Measurements from ENCODE around the gene SLC16A7. TPM values are rescaled to one million over a fixed set of nuclear protein-coding genes. Genes with fewer than 3 reads are reported as not detected.

SLC16A7 gene
- total and polyA plus RNA-seq, 9 of the 15 experiments (the other 6 are each of a cell fraction or from before 2014, with no cell fraction given) = 0.18 TPM; not detected in 8

DNA sequence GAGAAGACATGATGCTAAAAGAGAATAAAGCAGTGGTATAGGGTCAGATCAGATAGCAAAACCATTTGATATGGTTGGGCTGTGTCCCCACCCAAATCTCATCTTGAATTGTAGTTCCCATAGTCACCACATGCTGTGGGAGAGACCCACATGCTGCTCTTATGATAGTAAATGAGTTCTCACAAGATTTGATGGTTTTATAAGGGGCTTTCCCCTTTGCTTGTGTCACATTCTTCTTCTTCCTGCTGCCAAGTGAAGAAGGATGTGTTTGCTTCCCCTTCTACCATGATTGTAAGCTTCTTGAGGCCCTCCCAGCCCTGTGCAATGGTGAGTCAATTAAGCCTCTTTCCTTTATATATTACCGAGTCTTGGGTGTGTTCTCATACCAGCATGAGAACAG is 49.4 kb downstream of the SLC16A7 start (continued):
- TF ChIP-seq PTRF (tag; IDR thresholded peaks at IDR 0.05) (no peak), SFPQ (IDR thresholded peaks at IDR 0.05; ENCODE audit: low read depth, low read length) (no peak)

DNA sequence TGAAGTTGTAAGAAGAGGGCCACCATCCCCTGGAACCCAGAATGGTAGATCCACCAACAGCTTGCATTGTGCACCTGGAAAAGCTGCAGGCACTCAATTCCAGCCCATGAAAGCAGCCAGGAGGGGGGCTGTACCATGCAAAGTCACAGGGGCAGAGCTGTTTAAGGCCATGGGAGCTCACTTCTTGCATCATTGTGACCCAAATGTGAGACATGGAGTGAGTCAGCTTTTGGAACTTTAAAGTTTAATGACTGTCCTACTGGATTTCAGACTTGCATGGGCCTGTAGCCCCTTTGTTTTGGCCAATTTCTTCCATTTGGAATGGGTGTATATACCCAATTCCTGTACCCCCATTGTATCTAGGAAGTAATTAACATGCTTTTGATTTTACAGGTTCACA is 50.8 kb downstream of the SLC16A7 start:
- H3K4me3 ChIP-seq = no peak overlapping the region
- no peak overlapping the region for H3K9ac ChIP-seq (ENCODE audit: insufficient read depth in 1 of 2, low read depth in 2 of 2, low read length in 2 of 2)
- in situ Hi-C loops (cut with MboI) = no loop called here
- H2AFZ ChIP-seq (ENCODE audit: low read depth, low read length) = no peak overlapping the region
- no peaks in the 10 kb centered on the region for H3K27me3 ChIP-seq (ENCODE audit: control insufficient read depth in 2 of 2, insufficient read depth in 2 of 2, low read length in 2 of 2)
- CTCF ChIA-PET (ENCODE audit: low intra/inter-chr PET ratio) = no interaction called here
- no peaks in the 10 kb centered on the region for H4K20me1 ChIP-seq (replicated peaks; ENCODE audit: control insufficient read depth, insufficient read depth, low read length)
- H3K4me2 ChIP-seq (ENCODE audit: insufficient read depth, low read length) = no peak overlapping the region
- H3K9me3 ChIP-seq (replicated peaks; ENCODE audit: control insufficient read depth, insufficient read depth, low read depth, low read length) = no peaks in the 10 kb centered on the region
- H3K9me1 ChIP-seq (ENCODE audit: control insufficient read depth, insufficient read depth, low read length) = no peaks in the 10 kb centered on the region
- TF ChIP-seq, protein P1, sequence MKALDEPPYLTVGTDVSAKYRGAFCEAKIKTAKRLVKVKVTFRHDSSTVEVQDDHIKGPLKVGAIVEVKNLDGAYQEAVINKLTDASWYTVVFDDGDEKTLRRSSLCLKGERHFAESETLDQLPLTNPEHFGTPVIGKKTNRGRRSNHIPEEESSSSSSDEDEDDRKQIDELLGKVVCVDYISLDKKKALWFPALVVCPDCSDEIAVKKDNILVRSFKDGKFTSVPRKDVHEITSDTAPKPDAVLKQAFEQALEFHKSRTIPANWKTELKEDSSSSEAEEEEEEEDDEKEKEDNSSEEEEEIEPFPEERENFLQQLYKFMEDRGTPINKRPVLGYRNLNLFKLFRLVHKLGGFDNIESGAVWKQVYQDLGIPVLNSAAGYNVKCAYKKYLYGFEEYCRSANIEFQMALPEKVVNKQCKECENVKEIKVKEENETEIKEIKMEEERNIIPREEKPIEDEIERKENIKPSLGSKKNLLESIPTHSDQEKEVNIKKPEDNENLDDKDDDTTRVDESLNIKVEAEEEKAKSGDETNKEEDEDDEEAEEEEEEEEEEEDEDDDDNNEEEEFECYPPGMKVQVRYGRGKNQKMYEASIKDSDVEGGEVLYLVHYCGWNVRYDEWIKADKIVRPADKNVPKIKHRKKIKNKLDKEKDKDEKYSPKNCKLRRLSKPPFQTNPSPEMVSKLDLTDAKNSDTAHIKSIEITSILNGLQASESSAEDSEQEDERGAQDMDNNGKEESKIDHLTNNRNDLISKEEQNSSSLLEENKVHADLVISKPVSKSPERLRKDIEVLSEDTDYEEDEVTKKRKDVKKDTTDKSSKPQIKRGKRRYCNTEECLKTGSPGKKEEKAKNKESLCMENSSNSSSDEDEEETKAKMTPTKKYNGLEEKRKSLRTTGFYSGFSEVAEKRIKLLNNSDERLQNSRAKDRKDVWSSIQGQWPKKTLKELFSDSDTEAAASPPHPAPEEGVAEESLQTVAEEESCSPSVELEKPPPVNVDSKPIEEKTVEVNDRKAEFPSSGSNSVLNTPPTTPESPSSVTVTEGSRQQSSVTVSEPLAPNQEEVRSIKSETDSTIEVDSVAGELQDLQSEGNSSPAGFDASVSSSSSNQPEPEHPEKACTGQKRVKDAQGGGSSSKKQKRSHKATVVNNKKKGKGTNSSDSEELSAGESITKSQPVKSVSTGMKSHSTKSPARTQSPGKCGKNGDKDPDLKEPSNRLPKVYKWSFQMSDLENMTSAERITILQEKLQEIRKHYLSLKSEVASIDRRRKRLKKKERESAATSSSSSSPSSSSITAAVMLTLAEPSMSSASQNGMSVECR (CRISPR knock-in tag; IDR thresholded peaks at IDR 0.05) = no peak
- TF ChIP-seq, protein P2, sequence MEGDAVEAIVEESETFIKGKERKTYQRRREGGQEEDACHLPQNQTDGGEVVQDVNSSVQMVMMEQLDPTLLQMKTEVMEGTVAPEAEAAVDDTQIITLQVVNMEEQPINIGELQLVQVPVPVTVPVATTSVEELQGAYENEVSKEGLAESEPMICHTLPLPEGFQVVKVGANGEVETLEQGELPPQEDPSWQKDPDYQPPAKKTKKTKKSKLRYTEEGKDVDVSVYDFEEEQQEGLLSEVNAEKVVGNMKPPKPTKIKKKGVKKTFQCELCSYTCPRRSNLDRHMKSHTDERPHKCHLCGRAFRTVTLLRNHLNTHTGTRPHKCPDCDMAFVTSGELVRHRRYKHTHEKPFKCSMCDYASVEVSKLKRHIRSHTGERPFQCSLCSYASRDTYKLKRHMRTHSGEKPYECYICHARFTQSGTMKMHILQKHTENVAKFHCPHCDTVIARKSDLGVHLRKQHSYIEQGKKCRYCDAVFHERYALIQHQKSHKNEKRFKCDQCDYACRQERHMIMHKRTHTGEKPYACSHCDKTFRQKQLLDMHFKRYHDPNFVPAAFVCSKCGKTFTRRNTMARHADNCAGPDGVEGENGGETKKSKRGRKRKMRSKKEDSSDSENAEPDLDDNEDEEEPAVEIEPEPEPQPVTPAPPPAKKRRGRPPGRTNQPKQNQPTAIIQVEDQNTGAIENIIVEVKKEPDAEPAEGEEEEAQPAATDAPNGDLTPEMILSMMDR (IDR thresholded peaks at IDR 0.05 in 2 of 3, conservative IDR thresholded peaks at IDR 0.05 in 1 of 3; ENCODE audit: insufficient read depth in 2 of 3, low read depth in 1 of 3, low read length in 3 of 3) = no peak
- TF ChIP-seq, protein P3, sequence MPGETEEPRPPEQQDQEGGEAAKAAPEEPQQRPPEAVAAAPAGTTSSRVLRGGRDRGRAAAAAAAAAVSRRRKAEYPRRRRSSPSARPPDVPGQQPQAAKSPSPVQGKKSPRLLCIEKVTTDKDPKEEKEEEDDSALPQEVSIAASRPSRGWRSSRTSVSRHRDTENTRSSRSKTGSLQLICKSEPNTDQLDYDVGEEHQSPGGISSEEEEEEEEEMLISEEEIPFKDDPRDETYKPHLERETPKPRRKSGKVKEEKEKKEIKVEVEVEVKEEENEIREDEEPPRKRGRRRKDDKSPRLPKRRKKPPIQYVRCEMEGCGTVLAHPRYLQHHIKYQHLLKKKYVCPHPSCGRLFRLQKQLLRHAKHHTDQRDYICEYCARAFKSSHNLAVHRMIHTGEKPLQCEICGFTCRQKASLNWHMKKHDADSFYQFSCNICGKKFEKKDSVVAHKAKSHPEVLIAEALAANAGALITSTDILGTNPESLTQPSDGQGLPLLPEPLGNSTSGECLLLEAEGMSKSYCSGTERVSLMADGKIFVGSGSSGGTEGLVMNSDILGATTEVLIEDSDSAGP (CRISPR knock-in tag; IDR thresholded peaks at IDR 0.05) = no peak
- TF ChIP-seq THRAP3 (IDR thresholded peaks at IDR 0.05; ENCODE audit: borderline replicate concordance) = no peak
- no peak for TF ChIP-seq JUND (IDR thresholded peaks at IDR 0.05; ENCODE audit: borderline replicate concordance, low read depth, low read length)
- no peak for TF ChIP-seq JUND (tag; IDR thresholded peaks at IDR 0.05; ENCODE audit: borderline replicate concordance, low read depth, low read length)
- FAIRE-seq (no peak), ATAC-seq (no peak), DNase-seq (ENCODE audit: extremely low read depth in 1 of 4, low spot score in 3 of 4) (no peak)
- no peaks in the 10 kb centered on the region for H3K79me2 ChIP-seq (ENCODE audit: control insufficient read depth, insufficient read depth, low read length)
- H3K36me3 ChIP-seq (ENCODE audit: control insufficient read depth, insufficient read depth, low read length) = no peaks in the 10 kb centered on the region
- POLR2A ChIA-PET = no interaction called here
- intact Hi-C loops (cut with micrococcal nuclease) = no loop called here
- no peak overlapping the region for H3K27ac ChIP-seq (ENCODE audit: extremely low read depth, low read depth, low read length)
- H3K4me1 ChIP-seq (replicated peaks in 1 of 2; ENCODE audit: control insufficient read depth in 2 of 2, insufficient read depth in 2 of 2, low read length in 2 of 2) = no peaks in the 10 kb centered on the region
- no TSS peak for BruUV-seq (replicated peaks)
